Fibroblast of the aortic adventitia (primary cell): ENCODE measurements around the gene GNA14. TPM values are rescaled to one million over a fixed set of nuclear protein-coding genes. Genes with fewer than 3 reads are reported as not detected.

ENCODE experiments used
- DNase-seq: peaks from one replicate; pipeline ENCODE4 v3.0.0-alpha.2; 2010; ENCODE audit warnings: low read depth
- H3K4me3 ChIP-seq: 2 replicates; pipeline ENCODE4 v1.5.1; 2011; ENCODE audit warnings: low read depth, mild to moderate bottlenecking, control low read depth, low read length, moderate library complexity
- CTCF ChIP-seq: IDR thresholded peaks from 2 replicates; pipeline ENCODE4 v1.5.1; 2011; ENCODE audit warnings: mild to moderate bottlenecking, low read length, control low read depth, inconsistent platforms; ENCODE audit not compliant: insufficient read depth
- total RNA-seq: library from RNA; depleted of rRNA; stranded (reverse); fragments of >200 nt; gene quantifications from 2 replicates; pipeline ENCODE4 v1.2.3, GENCODE V29; 2012; ENCODE audit warnings: low replicate concordance

The GNA14 gene
- total RNA-seq, 1 donor = 1.5 TPM

- no peak overlapping the region for H3K4me3 ChIP-seq
- DNase-seq = no peak
- no peak for TF ChIP-seq CTCF
Observed at GRCh38 chr9:77432053-77432452, 216.1 kb downstream of the GNA14 start.

GRCh38 chr9:77429928-77430327, 218.2 kb downstream of the GNA14 start:
- no peak for DNase-seq

GRCh38 chr9:77427256-77427927, 220.7 kb downstream of the GNA14 start:
- TF ChIP-seq CTCF = no peak
- no peak for DNase-seq
- H3K4me3 ChIP-seq = no peak overlapping the region

More at GRCh38 chr9:77429928-77430327, 218.2 kb downstream of the GNA14 start:
- no peak for TF ChIP-seq CTCF
- H3K4me3 ChIP-seq = no peak overlapping the region

- TF ChIP-seq CTCF = no peak
- no peak overlapping the region for H3K4me3 ChIP-seq
- DNase-seq = no peak
Observed at GRCh38 chr9:77426712-77427111, 221.4 kb downstream of the GNA14 start.

GRCh38 chr9:77424993-77425392, 223.1 kb downstream of the GNA14 start:
- DNase-seq = no peak
- no peak for TF ChIP-seq CTCF
- no peak overlapping the region for H3K4me3 ChIP-seq

- DNase-seq = no peak
- no peak for TF ChIP-seq CTCF
- H3K4me3 ChIP-seq = no peak overlapping the region
Observed at GRCh38 chr9:77423841-77424240, 224.3 kb downstream of the GNA14 start.

- no peak for DNase-seq
- H3K4me3 ChIP-seq = no peak overlapping the region
- no peak for TF ChIP-seq CTCF
Observed at GRCh38 chr9:77422969-77423368, 225.2 kb downstream of the GNA14 start.
